Loucy (cell line): Measurements from ENCODE around the gene YWHAQ.

ENCODE experiments used
- H2AFZ ChIP-seq: fragments of 200-600 bp; sonication (generic); 2 replicates; pipeline ENCODE4 v1.6.0; 2016; ENCODE audit warnings: antibody characterized with exemption, mild to moderate bottlenecking, low read length, moderate library complexity
- H3F3A ChIP-seq: fragments of 200-600 bp; 2 replicates; pipeline ENCODE4 v1.6.0; 2016; ENCODE audit warnings: antibody characterized with exemption, low read depth, mild to moderate bottlenecking
- H3K27me3 ChIP-seq: fragments of 200-600 bp; sonication (generic); 2 replicates; pipeline ENCODE4 v1.6.1; 2014; ENCODE audit warnings: low read length, mild to moderate bottlenecking; ENCODE audit not compliant: insufficient read depth, poor library complexity, severe bottlenecking
- H3K36me3 ChIP-seq: fragments of 200-600 bp; sonication (generic); 2 replicates; pipeline ENCODE4 v1.6.1; 2016; ENCODE audit warnings: low read length; ENCODE audit not compliant: insufficient read depth
- H3K4me1 ChIP-seq: fragments of 200-600 bp; sonication (generic); 2 replicates; pipeline ENCODE4 v1.5.1; 2014; ENCODE audit warnings: low read length, mild to moderate bottlenecking; ENCODE audit not compliant: insufficient read depth, poor library complexity, severe bottlenecking
- H3K4me2 ChIP-seq: fragments of 200-600 bp; sonication (generic); 2 replicates; pipeline ENCODE4 v1.6.0; 2014; ENCODE audit warnings: antibody characterized with exemption, low read length, low read depth, mild to moderate bottlenecking; ENCODE audit not compliant: poor library complexity, severe bottlenecking
- H3K4me3 ChIP-seq: fragments of 200-600 bp; sonication (generic); 2 replicates; pipeline ENCODE4 v1.5.1; 2014; ENCODE audit warnings: low read length, mild to moderate bottlenecking, mixed read lengths; ENCODE audit not compliant: poor library complexity, severe bottlenecking
- H3K79me2 ChIP-seq: fragments of 200-600 bp; sonication (generic); 2 replicates; pipeline ENCODE4 v1.6.1; 2014; ENCODE audit warnings: low read length; ENCODE audit not compliant: insufficient read depth
- H3K9ac ChIP-seq: fragments of 200-600 bp; sonication (generic); 2 replicates; pipeline ENCODE4 v1.6.0; 2014; ENCODE audit warnings: mild to moderate bottlenecking, low read depth, low read length, moderate library complexity; ENCODE audit not compliant: poor library complexity, severe bottlenecking
- H3K9me2 ChIP-seq: fragments of 200-600 bp; sonication (generic); replicated peaks from 2 replicates; pipeline ENCODE4 v1.6.1; 2016; ENCODE audit warnings: low read depth, low read length, mixed read lengths
- H3K9me3 ChIP-seq: fragments of 200-600 bp; sonication (generic); 2 replicates; pipeline ENCODE4 v1.6.1; 2014; ENCODE audit warnings: mild to moderate bottlenecking, antibody characterized with exemption, low read length, low read depth; ENCODE audit not compliant: insufficient read depth
- H4K20me1 ChIP-seq: fragments of 200-600 bp; sonication (generic); 2 replicates; pipeline ENCODE4 v1.6.0; 2014; ENCODE audit warnings: antibody characterized with exemption, low read length, mild to moderate bottlenecking; ENCODE audit not compliant: insufficient read depth, poor library complexity, severe bottlenecking
- CTCF ChIP-seq: fragments of 200-600 bp; sonication (generic); conservative IDR thresholded peaks from 2 replicates; pipeline ENCODE4 v1.5.1; 2014; ENCODE audit warnings: mild to moderate bottlenecking, antibody characterized with exemption, low read length
- EZH2phosphoT487 ChIP-seq: fragments of 200-600 bp; IDR thresholded peaks from 2 replicates; pipeline ENCODE4 v1.6.1; 2018; ENCODE audit warnings: antibody characterized with exemption, mild to moderate bottlenecking, moderate library complexity, borderline replicate concordance

The YWHAQ gene

GRCh38 chr2:9673914-9674481 lies 43.2 kb upstream of the YWHAQ start:
- H4K20me1 ChIP-seq: no peaks in the 10 kb centered on the region
- no peaks in the 10 kb centered on the region for H3F3A ChIP-seq
- H3K4me2 ChIP-seq: no peak overlapping the region
- no peaks in the 10 kb centered on the region for H3K9me3 ChIP-seq
- no peaks in the 10 kb centered on the region for H3K9me2 ChIP-seq
- no peaks in the 10 kb centered on the region for H3K4me1 ChIP-seq
- H3K36me3 ChIP-seq: no peaks in the 10 kb centered on the region
- H3K9ac ChIP-seq: no peak overlapping the region
- no peak overlapping the region for H2AFZ ChIP-seq
- no peak overlapping the region for H3K4me3 ChIP-seq
- TF ChIP-seq CTCF (no peak), EZH2phosphoT487 (no peak)
- H3K27me3 ChIP-seq: no peaks in the 10 kb centered on the region
- no peaks in the 10 kb centered on the region for H3K79me2 ChIP-seq

- TF ChIP-seq EZH2phosphoT487: no peak
- H3K9ac ChIP-seq: no peak overlapping the region
- no peak overlapping the region for H3K4me3 ChIP-seq
- H3K4me1 ChIP-seq: no peaks in the 10 kb centered on the region
- H3K4me2 ChIP-seq: no peak overlapping the region
- no peaks in the 10 kb centered on the region for H3K36me3 ChIP-seq
- H3K9me3 ChIP-seq: no peaks in the 10 kb centered on the region
- H3K79me2 ChIP-seq: no peaks in the 10 kb centered on the region
- 0 out of 2 replicates have a peak overlapping the region, but pooled peaks have one; percentile 25 for H2AFZ ChIP-seq
- H3K27me3 ChIP-seq: no peaks in the 10 kb centered on the region
- no peaks in the 10 kb centered on the region for H3K9me2 ChIP-seq
- H3F3A ChIP-seq: no peaks in the 10 kb centered on the region
- no peaks in the 10 kb centered on the region for H4K20me1 ChIP-seq
These were observed 38.0 kb upstream of the YWHAQ start for GRCh38 chr2:9668687-9669345.

GRCh38 chr2:9667826-9668225 lies 37.0 kb upstream of the YWHAQ start:
- Histone ChIP-seq H3K4me3 (no peak overlapping the region), H2AFZ (no peak overlapping the region), H3K4me1 (no peaks in the 10 kb centered on the region), H3K79me2 (no peaks in the 10 kb centered on the region), H3K9me3 (no peaks in the 10 kb centered on the region), H4K20me1 (no peaks in the 10 kb centered on the region), H3F3A (no peaks in the 10 kb centered on the region), H3K36me3 (no peaks in the 10 kb centered on the region), H3K9ac (no peak overlapping the region), H3K9me2 (no peaks in the 10 kb centered on the region), H3K4me2 (no peak overlapping the region), H3K27me3 (no peaks in the 10 kb centered on the region)
- TF ChIP-seq CTCF (no peak), EZH2phosphoT487 (no peak)

GRCh38 chr2:9666306-9666705 lies 35.5 kb upstream of the YWHAQ start:
- Histone ChIP-seq H3K9ac (no peak overlapping the region), H3K9me3 (no peaks in the 10 kb centered on the region), H4K20me1 (no peaks in the 10 kb centered on the region), H2AFZ (no peak overlapping the region), H3K4me2 (no peak overlapping the region), H3K4me3 (no peak overlapping the region), H3K36me3 (no peaks in the 10 kb centered on the region), H3K27me3 (no peaks in the 10 kb centered on the region), H3K79me2 (no peaks in the 10 kb centered on the region), H3F3A (no peaks in the 10 kb centered on the region), H3K4me1 (no peaks in the 10 kb centered on the region), H3K9me2 (no peaks in the 10 kb centered on the region)
- TF ChIP-seq CTCF: no peak
- no peak for TF ChIP-seq EZH2phosphoT487
